ENCODE data around the gene TP53BP1. TPM values are rescaled to one million over a fixed set of nuclear protein-coding genes. Genes with fewer than 3 reads are reported as not detected.
A peak's percentile ranks its signal among the peaks of the same experiment; 100 is the strongest.

The TP53BP1 gene
- total and polyA plus RNA-seq, 2 of the 13 experiments (the other 11 are each of a cell fraction or from before 2014, with no cell fraction given), result 17.1 to 17.4 TPM

DNA sequence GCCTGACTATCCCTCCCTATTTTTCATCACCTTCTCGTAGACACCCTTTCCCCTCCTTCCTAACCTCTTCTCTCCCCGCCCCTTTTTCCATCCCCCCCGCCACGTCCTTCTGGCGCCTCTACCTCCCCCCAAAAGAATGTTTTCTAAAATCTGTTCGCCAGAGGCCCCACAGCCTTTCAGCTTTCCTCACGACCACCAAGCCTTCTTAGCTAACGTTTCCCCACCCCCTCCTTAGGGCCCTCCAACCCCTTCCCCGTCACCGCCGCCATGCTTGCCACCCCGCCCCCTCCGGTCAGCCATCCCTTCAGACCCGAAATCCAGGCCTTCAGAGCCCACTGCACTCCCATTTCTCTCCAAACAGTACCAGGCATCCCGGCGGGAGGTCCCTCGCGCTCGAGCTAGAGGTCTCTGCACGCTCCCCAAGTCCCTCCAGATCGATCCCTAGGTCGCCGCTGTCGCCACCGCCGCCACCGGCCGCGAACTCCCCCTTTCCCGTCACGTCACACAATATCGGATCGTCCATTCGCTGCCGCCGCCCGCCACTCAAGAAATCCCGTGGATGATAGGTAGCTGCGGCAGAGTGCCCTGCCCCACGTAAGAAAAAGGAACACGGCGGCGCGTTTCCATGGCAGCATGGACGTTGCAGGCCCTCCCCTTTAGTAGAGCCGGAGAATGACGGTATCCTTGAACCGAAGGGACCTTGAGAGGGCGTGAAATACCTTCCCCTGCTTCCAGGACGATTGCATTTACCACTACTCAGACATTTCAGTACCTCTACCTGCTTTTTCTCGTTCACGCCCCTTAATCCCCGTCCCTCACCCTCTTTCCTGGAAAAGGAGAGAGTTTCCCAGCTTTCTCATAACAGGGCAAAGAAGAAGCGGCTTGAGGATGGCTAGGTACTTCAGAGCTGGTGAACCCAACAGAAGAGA lies at the start of gene TP53BP1 (continued):
- TF ChIP-seq, protein P1, sequence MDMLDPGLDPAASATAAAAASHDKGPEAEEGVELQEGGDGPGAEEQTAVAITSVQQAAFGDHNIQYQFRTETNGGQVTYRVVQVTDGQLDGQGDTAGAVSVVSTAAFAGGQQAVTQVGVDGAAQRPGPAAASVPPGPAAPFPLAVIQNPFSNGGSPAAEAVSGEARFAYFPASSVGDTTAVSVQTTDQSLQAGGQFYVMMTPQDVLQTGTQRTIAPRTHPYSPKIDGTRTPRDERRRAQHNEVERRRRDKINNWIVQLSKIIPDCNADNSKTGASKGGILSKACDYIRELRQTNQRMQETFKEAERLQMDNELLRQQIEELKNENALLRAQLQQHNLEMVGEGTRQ (IDR thresholded peaks at IDR 0.05; ENCODE audit: low read depth, low read length), result no peak
- TF ChIP-seq, protein P1 (CRISPR knock-in tag; IDR thresholded peaks at IDR 0.05; ENCODE audit: borderline replicate concordance), result no peak
- TF ChIP-seq MATR3 (CRISPR knock-in tag; IDR thresholded peaks at IDR 0.05), result no peak
- TF ChIP-seq RBAK (CRISPR knock-in tag; IDR thresholded peaks at IDR 0.05), result no peak
- TF ChIP-seq ZNF660 (CRISPR knock-in tag; IDR thresholded peaks at IDR 0.05; ENCODE audit: borderline replicate concordance, low read depth), result no peak
- TF ChIP-seq, protein P2, sequence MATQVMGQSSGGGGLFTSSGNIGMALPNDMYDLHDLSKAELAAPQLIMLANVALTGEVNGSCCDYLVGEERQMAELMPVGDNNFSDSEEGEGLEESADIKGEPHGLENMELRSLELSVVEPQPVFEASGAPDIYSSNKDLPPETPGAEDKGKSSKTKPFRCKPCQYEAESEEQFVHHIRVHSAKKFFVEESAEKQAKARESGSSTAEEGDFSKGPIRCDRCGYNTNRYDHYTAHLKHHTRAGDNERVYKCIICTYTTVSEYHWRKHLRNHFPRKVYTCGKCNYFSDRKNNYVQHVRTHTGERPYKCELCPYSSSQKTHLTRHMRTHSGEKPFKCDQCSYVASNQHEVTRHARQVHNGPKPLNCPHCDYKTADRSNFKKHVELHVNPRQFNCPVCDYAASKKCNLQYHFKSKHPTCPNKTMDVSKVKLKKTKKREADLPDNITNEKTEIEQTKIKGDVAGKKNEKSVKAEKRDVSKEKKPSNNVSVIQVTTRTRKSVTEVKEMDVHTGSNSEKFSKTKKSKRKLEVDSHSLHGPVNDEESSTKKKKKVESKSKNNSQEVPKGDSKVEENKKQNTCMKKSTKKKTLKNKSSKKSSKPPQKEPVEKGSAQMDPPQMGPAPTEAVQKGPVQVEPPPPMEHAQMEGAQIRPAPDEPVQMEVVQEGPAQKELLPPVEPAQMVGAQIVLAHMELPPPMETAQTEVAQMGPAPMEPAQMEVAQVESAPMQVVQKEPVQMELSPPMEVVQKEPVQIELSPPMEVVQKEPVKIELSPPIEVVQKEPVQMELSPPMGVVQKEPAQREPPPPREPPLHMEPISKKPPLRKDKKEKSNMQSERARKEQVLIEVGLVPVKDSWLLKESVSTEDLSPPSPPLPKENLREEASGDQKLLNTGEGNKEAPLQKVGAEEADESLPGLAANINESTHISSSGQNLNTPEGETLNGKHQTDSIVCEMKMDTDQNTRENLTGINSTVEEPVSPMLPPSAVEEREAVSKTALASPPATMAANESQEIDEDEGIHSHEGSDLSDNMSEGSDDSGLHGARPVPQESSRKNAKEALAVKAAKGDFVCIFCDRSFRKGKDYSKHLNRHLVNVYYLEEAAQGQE (IDR thresholded peaks at IDR 0.05; ENCODE audit: borderline replicate concordance in 1 of 2, low read depth in 1 of 2, low read length in 2 of 2), result no peak
- TF ChIP-seq TCF7L2 (IDR thresholded peaks at IDR 0.05; ENCODE audit: low read depth, low read length), result no peak
- TF ChIP-seq, protein P3, sequence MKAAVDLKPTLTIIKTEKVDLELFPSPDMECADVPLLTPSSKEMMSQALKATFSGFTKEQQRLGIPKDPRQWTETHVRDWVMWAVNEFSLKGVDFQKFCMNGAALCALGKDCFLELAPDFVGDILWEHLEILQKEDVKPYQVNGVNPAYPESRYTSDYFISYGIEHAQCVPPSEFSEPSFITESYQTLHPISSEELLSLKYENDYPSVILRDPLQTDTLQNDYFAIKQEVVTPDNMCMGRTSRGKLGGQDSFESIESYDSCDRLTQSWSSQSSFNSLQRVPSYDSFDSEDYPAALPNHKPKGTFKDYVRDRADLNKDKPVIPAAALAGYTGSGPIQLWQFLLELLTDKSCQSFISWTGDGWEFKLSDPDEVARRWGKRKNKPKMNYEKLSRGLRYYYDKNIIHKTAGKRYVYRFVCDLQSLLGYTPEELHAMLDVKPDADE (CRISPR knock-in tag; IDR thresholded peaks at IDR 0.05), result no peak
- TF ChIP-seq ZNF546 (CRISPR knock-in tag; conservative IDR thresholded peaks at IDR 0.05), result no peak
- peak; percentile 44 for TF ChIP-seq TEAD3 (CRISPR knock-in tag; optimal IDR thresholded peaks at IDR 0.05; ENCODE audit: borderline replicate concordance)
- TF ChIP-seq RFX5 (IDR thresholded peaks at IDR 0.05; ENCODE audit: low read depth, low read length), result 0 out of 2 replicates have a peak, but pooled peaks have one; percentile 23
- no peak for TF ChIP-seq ZFP41 (CRISPR knock-in tag; IDR thresholded peaks at IDR 0.05; ENCODE audit: borderline replicate concordance)
- no peak for TF ChIP-seq KLF15 (CRISPR knock-in tag; IDR thresholded peaks at IDR 0.05; ENCODE audit: borderline replicate concordance)
- no peak for TF ChIP-seq NFIC (IDR thresholded peaks at IDR 0.05; ENCODE audit: low read length)
- TF ChIP-seq, protein P4, sequence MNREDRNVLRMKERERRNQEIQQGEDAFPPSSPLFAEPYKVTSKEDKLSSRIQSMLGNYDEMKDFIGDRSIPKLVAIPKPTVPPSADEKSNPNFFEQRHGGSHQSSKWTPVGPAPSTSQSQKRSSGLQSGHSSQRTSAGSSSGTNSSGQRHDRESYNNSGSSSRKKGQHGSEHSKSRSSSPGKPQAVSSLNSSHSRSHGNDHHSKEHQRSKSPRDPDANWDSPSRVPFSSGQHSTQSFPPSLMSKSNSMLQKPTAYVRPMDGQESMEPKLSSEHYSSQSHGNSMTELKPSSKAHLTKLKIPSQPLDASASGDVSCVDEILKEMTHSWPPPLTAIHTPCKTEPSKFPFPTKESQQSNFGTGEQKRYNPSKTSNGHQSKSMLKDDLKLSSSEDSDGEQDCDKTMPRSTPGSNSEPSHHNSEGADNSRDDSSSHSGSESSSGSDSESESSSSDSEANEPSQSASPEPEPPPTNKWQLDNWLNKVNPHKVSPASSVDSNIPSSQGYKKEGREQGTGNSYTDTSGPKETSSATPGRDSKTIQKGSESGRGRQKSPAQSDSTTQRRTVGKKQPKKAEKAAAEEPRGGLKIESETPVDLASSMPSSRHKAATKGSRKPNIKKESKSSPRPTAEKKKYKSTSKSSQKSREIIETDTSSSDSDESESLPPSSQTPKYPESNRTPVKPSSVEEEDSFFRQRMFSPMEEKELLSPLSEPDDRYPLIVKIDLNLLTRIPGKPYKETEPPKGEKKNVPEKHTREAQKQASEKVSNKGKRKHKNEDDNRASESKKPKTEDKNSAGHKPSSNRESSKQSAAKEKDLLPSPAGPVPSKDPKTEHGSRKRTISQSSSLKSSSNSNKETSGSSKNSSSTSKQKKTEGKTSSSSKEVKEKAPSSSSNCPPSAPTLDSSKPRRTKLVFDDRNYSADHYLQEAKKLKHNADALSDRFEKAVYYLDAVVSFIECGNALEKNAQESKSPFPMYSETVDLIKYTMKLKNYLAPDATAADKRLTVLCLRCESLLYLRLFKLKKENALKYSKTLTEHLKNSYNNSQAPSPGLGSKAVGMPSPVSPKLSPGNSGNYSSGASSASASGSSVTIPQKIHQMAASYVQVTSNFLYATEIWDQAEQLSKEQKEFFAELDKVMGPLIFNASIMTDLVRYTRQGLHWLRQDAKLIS (CRISPR knock-in tag; IDR thresholded peaks at IDR 0.05), result no peak
- no peak for TF ChIP-seq ZNF160 (CRISPR knock-in tag; IDR thresholded peaks at IDR 0.05)
- TF ChIP-seq, protein P5, sequence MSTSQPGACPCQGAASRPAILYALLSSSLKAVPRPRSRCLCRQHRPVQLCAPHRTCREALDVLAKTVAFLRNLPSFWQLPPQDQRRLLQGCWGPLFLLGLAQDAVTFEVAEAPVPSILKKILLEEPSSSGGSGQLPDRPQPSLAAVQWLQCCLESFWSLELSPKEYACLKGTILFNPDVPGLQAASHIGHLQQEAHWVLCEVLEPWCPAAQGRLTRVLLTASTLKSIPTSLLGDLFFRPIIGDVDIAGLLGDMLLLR (CRISPR knock-in tag; IDR thresholded peaks at IDR 0.05), result no peak

All from HepG2 (cell line).